Duodenal mucosa (tissue), 2 donors: Measurements from ENCODE around the gene RTTN.
"Not testable (repeated sequence)": the region's sequence is repeated elsewhere in the genome, so short reads cannot be mapped to it uniquely, and the experiment has no call there.

Source experiments
- H3K27ac ChIP-seq: one replicate; pipeline ENCODE4 v1.7.0; 2013; ENCODE audit warnings: low read depth, low read length
- H3K27me3 ChIP-seq, 2 donors: one replicate each; pipeline ENCODE4 v1.7.0; 2013; ENCODE audit warnings: low read length in 2 of 2, control low read depth in 1 of 2; ENCODE audit not compliant: insufficient read depth in 2 of 2, control insufficient read depth in 1 of 2
- H3K36me3 ChIP-seq, 2 donors: one replicate each; pipeline ENCODE4 v1.7.0; 2013; ENCODE audit warnings: low read length in 2 of 2, control low read depth in 1 of 2; ENCODE audit not compliant: insufficient read depth in 2 of 2, control insufficient read depth in 1 of 2
- H3K4me1 ChIP-seq, 2 donors: one replicate each; pipeline ENCODE4 v1.7.0; 2013; ENCODE audit warnings: low read length in 2 of 2, control low read depth in 1 of 2; ENCODE audit not compliant: insufficient read depth in 2 of 2, control insufficient read depth in 1 of 2
- H3K4me3 ChIP-seq, 2 donors: one replicate each; pipeline ENCODE4 v1.7.0; 2013; ENCODE audit warnings: low read length in 2 of 2, low read depth in 1 of 2
- H3K9ac ChIP-seq, 2 donors: one replicate each; pipeline ENCODE4 v1.7.0; 2013; ENCODE audit warnings: low read length in 2 of 2, low read depth in 1 of 2
- H3K9me3 ChIP-seq, 2 donors: one replicate each; pipeline ENCODE4 v1.7.0; 2013; ENCODE audit warnings: low read length in 2 of 2, control low read depth in 1 of 2; ENCODE audit not compliant: control insufficient read depth in 1 of 2

RTTN gene

GRCh38 chr18:69980982-69981804 lies 224.3 kb downstream of the RTTN start:
- H3K27ac ChIP-seq, result no peak overlapping the region
- no peak overlapping the region for H3K4me3 ChIP-seq
- H3K36me3 ChIP-seq, result no peaks in the 10 kb centered on the region
- no peaks in the 10 kb centered on the region for H3K27me3 ChIP-seq
- H3K9me3 ChIP-seq, result peaks cover 2 to 6% of the 10 kb centered on the region in 2 donors
- H3K9ac ChIP-seq, result no peak overlapping the region
- H3K4me1 ChIP-seq, result no peaks in the 10 kb centered on the region

GRCh38 chr18:69980509-69980908 lies 225.0 kb downstream of the RTTN start:
- no peaks in the 10 kb centered on the region for H3K4me1 ChIP-seq
- H3K9ac ChIP-seq, result no peak overlapping the region
- H3K9me3 ChIP-seq, result peaks cover 4 to 6% of the 10 kb centered on the region in 2 donors
- no peaks in the 10 kb centered on the region for H3K27me3 ChIP-seq
- no peak overlapping the region for H3K27ac ChIP-seq
- H3K4me3 ChIP-seq, result no peak overlapping the region
- H3K36me3 ChIP-seq, result no peaks in the 10 kb centered on the region

- Histone ChIP-seq H3K9ac (no peak overlapping the region), H3K36me3 (no peaks in the 10 kb centered on the region), H3K4me1 (no peaks in the 10 kb centered on the region), H3K9me3 (peaks cover 4 to 8% of the 10 kb centered on the region in 2 donors), H3K27ac (no peak overlapping the region), H3K4me3 (no peak overlapping the region), H3K27me3 (no peaks in the 10 kb centered on the region)
Measured at GRCh38 chr18:69978732-69979715, 226.5 kb downstream of the RTTN start.

- H3K9me3 ChIP-seq, result peaks cover 4 to 18% of the 10 kb centered on the region in 2 donors
- not testable (repeated sequence) for H3K27ac ChIP-seq, H3K9ac ChIP-seq, H3K36me3 ChIP-seq, H3K4me1 ChIP-seq, H3K27me3 ChIP-seq, H3K4me3 ChIP-seq
Measured at GRCh38 chr18:69975294-69975693, 230.2 kb downstream of the RTTN start.

- no peaks in the 10 kb centered on the region for H3K27me3 ChIP-seq
- no peak overlapping the region for H3K4me3 ChIP-seq
- H3K4me1 ChIP-seq, result no peaks in the 10 kb centered on the region
- H3K27ac ChIP-seq, result no peak overlapping the region
- H3K36me3 ChIP-seq, result no peaks in the 10 kb centered on the region
- H3K9me3 ChIP-seq, result peaks cover 4 to 18% of the 10 kb centered on the region in 2 donors
- H3K9ac ChIP-seq, result no peak overlapping the region
Measured at GRCh38 chr18:69974365-69974764, 231.1 kb downstream of the RTTN start.

GRCh38 chr18:69969491-69969890 lies 236.0 kb downstream of the RTTN start:
- H3K9me3 ChIP-seq, result peaks cover 0 to 13% of the 10 kb centered on the region in 2 donors
- H3K27me3 ChIP-seq, result no peaks in the 10 kb centered on the region
- H3K4me1 ChIP-seq, result no peaks in the 10 kb centered on the region
- no peak overlapping the region for H3K27ac ChIP-seq
- no peaks in the 10 kb centered on the region for H3K36me3 ChIP-seq
- H3K4me3 ChIP-seq, result no peak overlapping the region
- H3K9ac ChIP-seq, result no peak overlapping the region

GRCh38 chr18:69968039-69968438 lies 237.4 kb downstream of the RTTN start:
- Histone ChIP-seq H3K27ac (no peak overlapping the region), H3K9ac (no peak overlapping the region), H3K4me3 (no peak overlapping the region), H3K4me1 (no peaks in the 10 kb centered on the region), H3K27me3 (no peaks in the 10 kb centered on the region), H3K36me3 (no peaks in the 10 kb centered on the region), H3K9me3 (peaks cover 0 to 7% of the 10 kb centered on the region in 2 donors)

GRCh38 chr18:69963196-69963595 lies 242.3 kb downstream of the RTTN start:
- no peaks in the 10 kb centered on the region for H3K36me3 ChIP-seq
- no peaks in the 10 kb centered on the region for H3K4me1 ChIP-seq
- H3K9me3 ChIP-seq, result no peaks in the 10 kb centered on the region
- no peak overlapping the region for H3K4me3 ChIP-seq
- H3K27ac ChIP-seq, result no peak overlapping the region
- no peak overlapping the region for H3K9ac ChIP-seq
- no peaks in the 10 kb centered on the region for H3K27me3 ChIP-seq

- no peaks in the 10 kb centered on the region for H3K36me3 ChIP-seq
- H3K4me3 ChIP-seq, result no peak overlapping the region
Measured at GRCh38 chr18:69961718-69962117, 243.8 kb downstream of the RTTN start.

GRCh38 chr18:69958422-69958821 lies 247.1 kb downstream of the RTTN start:
- no peaks in the 10 kb centered on the region for H3K9me3 ChIP-seq

More at GRCh38 chr18:69961718-69962117, 243.8 kb downstream of the RTTN start:
- Histone ChIP-seq H3K27me3 (no peaks in the 10 kb centered on the region), H3K9me3 (no peaks in the 10 kb centered on the region), H3K4me1 (peaks cover 0 to 4% of the 10 kb centered on the region in 2 donors), H3K9ac (no peak overlapping the region), H3K27ac (no peak overlapping the region)

More at GRCh38 chr18:69958422-69958821, 247.1 kb downstream of the RTTN start:
- Histone ChIP-seq H3K4me1 (peaks cover 0 to 4% of the 10 kb centered on the region in 2 donors), H3K4me3 (no peak overlapping the region), H3K27me3 (no peaks in the 10 kb centered on the region), H3K36me3 (no peaks in the 10 kb centered on the region), H3K9ac (no peak overlapping the region), H3K27ac (no peak overlapping the region)
